Erythroblast (primary cell): ENCODE data around the gene SPG11.
"Not testable (repeated sequence)": the region's sequence is repeated elsewhere in the genome, so short reads cannot be mapped to it uniquely, and the experiment has no call there.

ENCODE experiments used
- DNase-seq, 2 experiments: peaks; one replicate each; lab custom pipeline; 2025; lab: John Stamatoyannopoulos, UW
- GATA1 ChIP-seq: IDR thresholded peaks from 2 replicates; pipeline ENCODE4 v1.6.1; 2011; ENCODE audit warnings: low read depth, mild to moderate bottlenecking, control low read depth, low read length, moderate library complexity
- POLR2A ChIP-seq: IDR thresholded peaks from 2 replicates; pipeline ENCODE4 v1.6.1; 2011; ENCODE audit warnings: mild to moderate bottlenecking, low read length

The SPG11 gene

DNA sequence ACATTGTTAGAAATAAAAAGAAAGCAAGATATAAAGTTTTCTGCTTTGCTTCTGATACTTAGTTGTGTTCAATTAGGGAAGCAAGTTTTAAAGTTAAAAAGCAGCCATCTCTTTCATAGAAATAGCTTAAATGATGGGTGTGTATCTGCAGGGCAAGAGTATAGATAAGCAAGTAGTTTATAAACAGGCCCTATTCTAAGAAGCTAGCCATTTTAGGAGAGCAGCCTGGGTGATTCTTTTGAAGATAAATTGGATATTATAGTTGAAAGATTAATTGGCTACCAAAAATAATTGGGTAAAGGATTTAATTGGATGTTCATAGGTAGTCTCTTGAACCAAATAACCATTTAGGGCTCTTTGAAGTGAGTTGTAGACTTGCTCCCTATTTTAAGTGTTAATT is 120.9 kb downstream of the SPG11 start:
- DNase-seq, result peak; percentile 60 to 65
- peak; percentile 37 for TF ChIP-seq POLR2A
- TF ChIP-seq GATA1, result no peak

DNA sequence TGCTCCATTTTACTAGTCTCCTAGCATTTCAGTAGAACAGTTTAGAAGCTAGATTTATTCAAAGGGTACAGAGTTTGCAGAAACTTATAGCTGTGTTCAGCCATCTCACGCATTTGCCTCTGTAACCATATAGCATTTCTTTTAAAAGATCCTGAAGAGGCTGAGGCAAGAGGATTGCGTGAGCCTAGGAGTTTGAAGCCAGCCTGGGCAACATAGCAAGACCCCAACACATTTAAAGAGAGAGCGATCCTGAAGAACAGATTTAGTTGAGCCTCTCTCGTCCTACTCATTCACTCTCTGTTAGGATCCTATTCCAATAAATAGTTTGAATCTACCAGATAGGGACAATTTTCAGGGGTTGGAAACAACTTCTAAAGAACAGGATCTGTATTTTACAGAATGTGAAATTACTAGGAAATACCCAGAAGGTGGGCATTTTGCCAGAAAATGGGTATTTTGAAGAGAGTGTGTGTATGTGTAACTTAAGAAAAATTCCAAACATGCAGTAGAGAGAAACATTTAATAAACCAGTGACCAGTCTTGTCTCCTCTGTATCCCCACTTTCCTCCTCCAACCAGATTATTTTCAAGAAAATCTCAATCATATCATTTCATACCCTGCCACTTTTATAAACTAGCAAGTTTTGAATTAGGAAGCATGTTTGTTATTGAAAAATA is 122.0 kb downstream of the SPG11 start:
- peak in 1 of 2 experiments; percentile 39 for DNase-seq
- no peak for TF ChIP-seq POLR2A
- no peak for TF ChIP-seq GATA1

DNA sequence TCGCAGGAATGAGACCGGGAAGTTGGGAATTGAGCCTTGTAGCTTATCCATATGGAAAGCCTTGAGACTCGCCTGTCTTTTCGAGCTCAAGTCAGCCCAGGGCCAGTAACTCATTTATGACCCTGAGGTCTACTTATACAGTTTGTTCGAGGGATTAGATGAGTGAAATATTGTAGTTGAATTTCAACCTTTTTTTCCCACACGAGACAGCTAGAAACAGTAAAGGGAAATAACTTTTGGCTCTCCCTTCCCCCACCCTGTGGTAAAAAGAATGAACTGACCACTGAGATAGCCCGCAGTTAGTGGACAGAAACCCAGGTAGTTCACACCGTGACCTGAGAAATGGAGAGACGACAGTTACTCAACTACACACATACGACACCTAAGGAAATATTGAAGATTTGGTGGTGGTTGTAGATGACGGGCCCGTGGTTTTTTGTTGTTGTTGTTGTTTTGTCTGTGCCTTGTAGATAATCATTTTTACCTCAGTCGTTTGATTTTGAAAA is 125.7 kb downstream of the SPG11 start:
- TF ChIP-seq GATA1 (no peak), POLR2A (no peak)
- peak; percentile 57 to 75 for DNase-seq

DNA sequence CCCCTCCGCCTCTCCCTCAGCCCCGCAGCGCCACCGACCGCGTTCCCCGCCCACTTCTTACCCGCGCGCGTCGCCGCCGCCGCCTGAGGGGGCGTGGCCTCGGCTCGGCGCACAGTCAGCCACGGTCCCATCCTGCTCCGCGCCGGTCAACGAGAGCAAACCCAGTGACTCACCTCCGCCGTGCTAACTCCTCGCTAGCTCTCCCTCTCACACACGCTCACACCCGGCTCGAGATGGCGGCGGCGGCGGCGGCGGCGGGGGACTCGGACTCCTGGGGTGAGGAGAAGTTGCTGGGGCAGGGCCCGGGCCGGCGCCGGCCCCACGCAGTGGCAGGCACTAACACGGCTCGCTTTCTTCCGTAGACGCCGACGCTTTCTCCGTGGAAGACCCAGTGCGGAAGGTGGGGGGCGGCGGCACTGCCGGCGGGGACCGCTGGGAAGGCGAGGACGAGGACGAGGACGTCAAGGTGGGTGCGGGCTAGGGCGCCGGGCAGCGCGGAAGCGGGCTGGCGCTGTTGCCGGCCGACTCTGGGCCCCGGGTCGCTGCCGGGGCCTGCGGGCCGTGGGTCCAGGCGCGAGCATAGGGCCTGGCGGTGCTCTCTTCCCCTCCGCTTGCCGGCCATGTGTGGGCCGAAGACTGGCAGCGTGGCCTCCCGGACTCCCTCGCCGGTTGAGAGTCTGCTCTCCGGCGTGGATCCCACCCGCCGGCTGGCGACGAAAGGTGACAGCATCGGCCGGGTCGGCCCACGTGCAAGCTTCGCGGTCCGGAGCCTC is 126.3 kb downstream of the SPG11 start, which contains the start of gene EIF3J:
TSS of gene EIF3J (plus strand) at position 186 of the 773 bp plus-strand sequence. CDS start at position 234, 48 bp downstream.
- peak; percentile 96 to 99 for DNase-seq
- no peak for TF ChIP-seq GATA1
- peak; percentile 58 for TF ChIP-seq POLR2A

DNA sequence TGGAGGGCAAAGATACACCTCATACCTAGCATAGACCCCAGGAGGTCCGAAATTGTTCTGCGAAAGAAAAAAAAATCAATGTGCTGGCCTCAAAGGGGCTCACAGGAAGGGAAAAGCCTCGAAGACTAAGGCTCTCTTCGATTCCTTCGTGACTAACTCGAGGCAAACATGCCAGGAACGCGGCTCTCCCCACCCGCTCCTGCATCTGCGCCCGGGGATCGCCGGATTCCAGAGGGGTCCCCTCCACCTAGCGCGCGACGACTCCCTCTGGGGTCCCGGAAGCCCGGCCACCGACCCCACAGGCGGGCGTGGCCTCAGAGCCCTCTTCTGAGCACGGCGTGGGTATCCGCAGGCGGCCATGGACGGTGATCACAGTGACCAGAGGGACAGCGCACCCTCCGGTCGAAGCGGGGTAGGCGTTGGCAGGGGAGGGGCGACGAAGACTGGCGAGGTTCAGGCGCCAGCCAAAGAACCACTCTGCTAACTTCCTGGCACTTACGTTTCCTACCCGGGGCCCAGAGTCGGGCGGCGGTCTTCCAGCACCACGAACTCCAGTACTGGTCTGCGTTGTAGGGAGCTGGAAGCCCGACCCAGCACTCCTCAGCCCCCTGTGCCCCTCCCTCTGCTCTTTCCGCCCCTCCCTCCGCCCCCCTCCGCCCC is 127.0 kb downstream of the SPG11 start:
- DNase-seq, result peak; percentile 92 to 95
- peak; percentile 84 for TF ChIP-seq POLR2A
- no peak for TF ChIP-seq GATA1

DNA sequence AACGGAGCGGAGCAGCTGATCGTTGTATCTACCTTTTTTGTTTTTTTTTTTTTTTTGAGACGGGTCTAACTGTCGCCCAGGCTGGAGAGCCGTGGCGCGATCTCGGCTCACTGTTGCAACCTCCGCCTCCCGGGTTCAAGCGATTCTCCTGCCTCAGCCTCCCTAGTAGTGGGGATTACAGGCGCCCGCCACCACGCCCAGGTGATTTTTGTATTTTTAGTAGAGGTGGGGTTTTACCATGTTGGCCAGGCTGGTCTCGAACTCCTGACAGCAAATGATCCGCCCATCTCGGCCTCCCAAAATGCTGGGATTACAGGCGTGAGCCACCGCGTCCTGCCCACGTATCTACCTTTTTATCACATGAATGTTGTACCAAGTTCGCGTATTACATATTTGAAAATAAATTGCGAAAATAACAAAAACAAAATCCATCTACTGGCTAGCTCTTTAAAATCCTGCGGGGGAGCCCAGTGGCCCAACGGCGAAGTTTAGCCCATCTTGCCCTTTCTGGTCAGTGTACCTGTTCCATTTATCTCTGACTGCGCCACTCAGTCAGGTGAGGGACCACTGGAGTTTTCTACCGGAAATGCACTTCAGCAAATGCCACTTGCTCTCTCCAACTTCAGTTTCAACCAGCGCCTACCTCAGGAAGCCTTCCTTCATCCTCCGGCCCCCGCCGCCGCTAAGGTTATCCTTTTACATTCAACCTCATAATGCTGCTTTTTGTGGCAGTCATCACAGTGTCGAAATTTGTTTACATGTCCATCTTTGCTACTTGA is 127.8 kb downstream of the SPG11 start:
- DNase-seq, result peak; percentile 59 to 78
- TF ChIP-seq POLR2A (no peak), GATA1 (no peak)

DNA sequence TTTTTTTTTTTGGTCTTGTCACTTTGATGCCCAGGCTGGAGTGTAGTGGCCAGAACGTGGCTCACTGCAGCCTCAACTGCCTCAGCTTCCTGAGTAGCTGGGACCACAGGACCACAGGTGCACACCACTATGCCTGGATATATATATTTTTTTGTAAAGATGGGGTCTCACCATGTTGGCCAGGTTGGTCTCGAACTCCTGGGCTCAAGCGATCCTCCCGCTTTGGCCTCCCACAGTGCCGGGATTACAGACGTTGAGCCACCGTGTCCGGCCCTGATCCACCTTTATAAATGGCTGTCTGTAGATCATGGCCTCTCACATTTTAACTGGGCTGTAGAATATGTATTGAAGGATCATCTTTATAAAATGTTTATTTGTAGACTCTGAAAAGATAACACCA is 128.4 kb downstream of the SPG11 start:
- no peak for DNase-seq
- TF ChIP-seq GATA1 (no peak), POLR2A (no peak)

DNA sequence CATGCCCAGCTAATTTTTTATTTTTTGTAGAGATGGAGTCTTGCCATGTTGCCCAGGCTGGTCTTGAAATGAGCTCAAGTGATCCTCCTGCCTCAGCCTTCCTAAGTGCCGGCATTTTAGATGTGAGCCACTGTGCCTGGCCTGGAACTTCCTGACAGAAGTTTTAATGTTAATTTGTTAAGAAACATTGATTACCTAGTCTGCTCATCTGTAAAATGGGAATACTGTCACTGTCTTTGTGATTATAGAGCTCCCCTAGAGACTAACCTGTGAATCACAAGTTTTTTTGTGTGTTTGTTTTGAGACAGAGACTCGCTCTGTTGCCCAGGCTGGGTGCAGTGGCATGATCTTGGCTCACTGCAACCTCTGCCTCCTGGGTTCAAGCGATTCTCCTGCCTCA is 130.8 kb downstream of the SPG11 start:
- TF ChIP-seq POLR2A, result no peak
- no peak for TF ChIP-seq GATA1
- DNase-seq, result peak in 1 of 2 experiments; percentile 7

DNA sequence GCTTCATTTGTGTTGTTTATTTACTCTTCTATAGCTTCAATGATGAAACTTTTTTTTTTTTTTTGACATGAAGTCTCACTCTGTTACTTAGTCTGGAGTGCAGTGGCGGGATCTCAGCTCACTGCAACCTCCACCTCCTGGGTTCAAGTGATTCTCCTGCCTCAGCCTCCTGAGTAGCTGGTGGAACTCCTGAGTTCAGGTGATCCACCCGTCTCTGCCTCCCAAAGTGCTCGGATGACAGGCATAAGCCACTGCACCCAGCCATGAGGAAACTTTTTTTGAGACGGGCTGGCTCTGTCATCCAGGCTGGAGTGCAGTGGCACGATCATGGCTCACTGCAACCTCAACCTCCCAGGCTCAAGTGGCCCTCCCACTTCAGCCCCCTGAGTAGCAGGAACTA is 131.2 kb downstream of the SPG11 start:
- DNase-seq, result not testable (repeated sequence)

DNA sequence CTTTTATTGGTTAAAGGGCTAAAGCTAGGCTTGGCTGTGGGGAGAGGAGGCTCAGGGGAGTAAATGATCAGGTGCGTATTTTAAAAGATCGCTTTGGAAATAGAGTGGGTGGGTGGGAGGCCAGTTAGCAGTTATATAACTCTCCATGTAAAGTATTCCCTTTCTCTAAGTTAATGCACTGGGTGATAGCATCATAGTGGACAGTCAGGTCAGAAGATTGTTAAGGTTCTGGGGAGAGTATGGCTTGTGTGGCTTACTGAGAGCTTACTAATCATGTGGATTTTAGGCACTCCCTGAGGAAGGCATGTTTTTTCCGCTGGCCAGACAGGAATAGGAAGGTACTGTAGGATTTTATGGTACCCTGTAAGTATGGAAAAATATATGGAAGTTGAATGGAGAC is 132.8 kb downstream of the SPG11 start:
- DNase-seq, result no peak
- TF ChIP-seq POLR2A (peak; percentile 18), GATA1 (no peak)

DNA sequence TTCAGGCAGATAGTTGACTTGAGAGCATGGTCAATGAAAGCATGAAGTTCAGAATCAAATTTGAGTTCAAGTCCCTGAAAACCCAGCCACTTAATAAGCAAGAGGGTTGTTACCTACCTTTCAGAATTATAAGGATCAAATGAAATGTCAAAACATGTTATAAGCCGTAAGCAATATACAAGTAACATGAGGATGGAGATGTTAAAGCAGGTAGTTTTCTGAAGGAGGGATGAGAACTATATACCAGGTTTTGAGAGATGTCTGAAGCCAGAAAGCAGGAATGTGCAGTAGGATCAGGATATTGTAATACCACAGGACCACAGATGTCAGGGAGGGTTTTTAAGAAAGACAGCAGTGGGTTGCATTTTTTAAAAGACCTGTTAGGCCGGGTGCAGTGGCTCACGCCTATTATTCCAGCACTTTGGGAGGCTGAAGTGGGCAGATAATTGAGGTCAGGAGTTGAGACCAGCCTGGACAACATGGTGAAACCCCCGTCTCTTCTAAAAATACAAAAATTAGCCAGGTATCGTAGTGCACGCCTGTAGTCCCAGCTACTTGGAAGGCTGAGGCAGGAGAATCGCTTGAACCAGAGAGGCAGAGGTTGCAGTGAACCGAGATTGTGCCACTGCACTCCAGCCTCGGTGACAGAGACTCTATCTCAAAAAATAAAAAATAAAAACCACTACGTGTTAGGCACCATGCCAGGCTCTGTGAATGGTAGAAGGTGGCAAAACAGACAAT is 133.4 kb downstream of the SPG11 start:
- DNase-seq, result no peak
- no peak for TF ChIP-seq GATA1
- TF ChIP-seq POLR2A, result no peak

DNA sequence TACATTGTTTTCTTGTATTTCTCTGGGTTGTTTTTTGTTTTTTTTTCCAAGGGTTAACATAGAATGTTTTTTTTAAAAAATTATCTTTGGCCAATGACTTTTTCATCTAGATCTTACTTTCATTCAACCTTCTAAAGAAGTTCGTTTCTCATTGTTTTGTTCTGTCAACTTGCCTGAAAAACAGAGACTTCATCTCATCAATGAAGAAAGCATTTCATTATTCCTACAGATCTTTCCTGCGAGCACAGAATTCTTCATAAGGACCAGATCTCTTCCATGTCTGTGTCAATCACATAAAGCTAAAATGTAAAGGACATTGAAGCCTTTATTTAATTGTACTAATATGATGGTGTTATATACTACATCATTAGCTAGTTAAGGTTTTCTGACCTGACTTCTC is 136.2 kb downstream of the SPG11 start:
- DNase-seq, result no peak
- TF ChIP-seq POLR2A (no peak), GATA1 (no peak)
